ENCODE data around the gene PRDM2. TPM values are rescaled to one million over a fixed set of nuclear protein-coding genes. Genes with fewer than 3 reads are reported as not detected.

The PRDM2 gene
- total and polyA plus RNA-seq, 2 donors (not counting 1 experiment from before 2014, with no cell fraction given), result 9.1 to 11.6 TPM

- no peaks in the 10 kb centered on the region for H4K20me1 ChIP-seq (ENCODE audit: control insufficient read depth, extremely low read depth, insufficient read depth, low read length)
- no peaks in the 10 kb centered on the region for H3K36me3 ChIP-seq (ENCODE audit: control insufficient read depth, insufficient read depth, low read length)
- H3K27ac ChIP-seq (ENCODE audit: insufficient read depth, low read length), result no peak overlapping the region
- no peak overlapping the region for H2AFZ ChIP-seq (ENCODE audit: low read length)
- no peaks in the 10 kb centered on the region for H3K4me1 ChIP-seq (ENCODE audit: control insufficient read depth, extremely low read depth, insufficient read depth, low read length)
- H3K27me3 ChIP-seq (ENCODE audit: control insufficient read depth, insufficient read depth, low read length), result no peaks in the 10 kb centered on the region
- H3K79me2 ChIP-seq (ENCODE audit: control insufficient read depth, insufficient read depth, low read length), result no peaks in the 10 kb centered on the region
- DNase-seq (ENCODE audit: low read depth in 2 of 2), result no peak
- no peak overlapping the region for H3K4me3 ChIP-seq (replicated peaks in 1 of 4; ENCODE audit: control extremely low read depth in 1 of 4, insufficient read depth in 1 of 4, low read depth in 3 of 4, low read length in 4 of 4)
- TF ChIP-seq CTCF (conservative IDR thresholded peaks at IDR 0.05 in 1 of 2, IDR thresholded peaks at IDR 0.05 in 1 of 2; ENCODE audit: low read depth in 1 of 2, low read length in 2 of 2), result no peak
- no peak for TF ChIP-seq EZH2 (IDR thresholded peaks at IDR 0.05; ENCODE audit: low read length, missing control alignments)
- H3K9ac ChIP-seq (ENCODE audit: insufficient read depth, low read length), result no peak overlapping the region
- H3K4me2 ChIP-seq (ENCODE audit: extremely low read depth, insufficient read depth, low read length), result no peak overlapping the region
- no peaks in the 10 kb centered on the region for H3K9me3 ChIP-seq (ENCODE audit: control insufficient read depth, insufficient read depth, low read depth, low read length)
Observed at GRCh38 chr1:13674377-13674776, 25.6 kb upstream of the PRDM2 start.

- Histone ChIP-seq H3K9ac (ENCODE audit: insufficient read depth, low read length) (no peak overlapping the region), H3K9me3 (ENCODE audit: control insufficient read depth, insufficient read depth, low read depth, low read length) (no peaks in the 10 kb centered on the region), H3K27ac (ENCODE audit: insufficient read depth, low read length) (no peak overlapping the region), H3K4me2 (ENCODE audit: extremely low read depth, insufficient read depth, low read length) (no peak overlapping the region), H3K27me3 (ENCODE audit: control insufficient read depth, insufficient read depth, low read length) (no peaks in the 10 kb centered on the region), H3K36me3 (ENCODE audit: control insufficient read depth, insufficient read depth, low read length) (no peaks in the 10 kb centered on the region), H3K79me2 (ENCODE audit: control insufficient read depth, insufficient read depth, low read length) (no peaks in the 10 kb centered on the region), H3K4me1 (ENCODE audit: control insufficient read depth, extremely low read depth, insufficient read depth, low read length) (no peaks in the 10 kb centered on the region), H3K4me3 (replicated peaks in 1 of 4; ENCODE audit: control extremely low read depth in 1 of 4, insufficient read depth in 1 of 4, low read depth in 3 of 4, low read length in 4 of 4) (no peak overlapping the region), H4K20me1 (ENCODE audit: control insufficient read depth, extremely low read depth, insufficient read depth, low read length) (no peaks in the 10 kb centered on the region), H2AFZ (ENCODE audit: low read length) (no peak overlapping the region)
- TF ChIP-seq EZH2 (IDR thresholded peaks at IDR 0.05; ENCODE audit: low read length, missing control alignments), result no peak
- TF ChIP-seq CTCF (conservative IDR thresholded peaks at IDR 0.05 in 1 of 2, IDR thresholded peaks at IDR 0.05 in 1 of 2; ENCODE audit: low read depth in 1 of 2, low read length in 2 of 2), result no peak
- no peak for DNase-seq (ENCODE audit: low read depth in 2 of 2)
Observed at GRCh38 chr1:13675151-13675651, 24.8 kb upstream of the PRDM2 start.

GRCh38 chr1:13677896-13678295 lies 22.1 kb upstream of the PRDM2 start:
- DNase-seq (ENCODE audit: low read depth in 2 of 2), result no peak
- H3K36me3 ChIP-seq (ENCODE audit: control insufficient read depth, insufficient read depth, low read length), result no peaks in the 10 kb centered on the region
- H3K9ac ChIP-seq (ENCODE audit: insufficient read depth, low read length), result no peak overlapping the region
- H3K4me1 ChIP-seq (ENCODE audit: control insufficient read depth, extremely low read depth, insufficient read depth, low read length), result no peaks in the 10 kb centered on the region
- H3K27ac ChIP-seq (ENCODE audit: insufficient read depth, low read length), result no peak overlapping the region
- no peaks in the 10 kb centered on the region for H4K20me1 ChIP-seq (ENCODE audit: control insufficient read depth, extremely low read depth, insufficient read depth, low read length)
- H3K4me3 ChIP-seq (replicated peaks in 1 of 4; ENCODE audit: control extremely low read depth in 1 of 4, insufficient read depth in 1 of 4, low read depth in 3 of 4, low read length in 4 of 4), result no peak overlapping the region
- H3K79me2 ChIP-seq (ENCODE audit: control insufficient read depth, insufficient read depth, low read length), result no peaks in the 10 kb centered on the region
- no peak overlapping the region for H2AFZ ChIP-seq (ENCODE audit: low read length)
- no peaks in the 10 kb centered on the region for H3K9me3 ChIP-seq (ENCODE audit: control insufficient read depth, insufficient read depth, low read depth, low read length)
- H3K27me3 ChIP-seq (ENCODE audit: control insufficient read depth, insufficient read depth, low read length), result no peaks in the 10 kb centered on the region
- TF ChIP-seq EZH2 (IDR thresholded peaks at IDR 0.05; ENCODE audit: low read length, missing control alignments) (no peak), CTCF (conservative IDR thresholded peaks at IDR 0.05 in 1 of 2, IDR thresholded peaks at IDR 0.05 in 1 of 2; ENCODE audit: low read depth in 1 of 2, low read length in 2 of 2) (no peak)
- no peak overlapping the region for H3K4me2 ChIP-seq (ENCODE audit: extremely low read depth, insufficient read depth, low read length)
